Superior temporal gyrus (tissue), 1 donor: Measurements from ENCODE around the gene GLT8D1.
A peak's percentile ranks its signal among the peaks of the same experiment; 100 is the strongest.
"Not testable (repeated sequence)": the region's sequence is repeated elsewhere in the genome, so short reads cannot be mapped to it uniquely, and the experiment has no call there.

ENCODE experiments used
- DNase-seq: peaks from one replicate; pipeline ENCODE4 v3.0.0-alpha.2; 2016; ENCODE audit errors: extremely low spot score

Gene GLT8D1, protein sequence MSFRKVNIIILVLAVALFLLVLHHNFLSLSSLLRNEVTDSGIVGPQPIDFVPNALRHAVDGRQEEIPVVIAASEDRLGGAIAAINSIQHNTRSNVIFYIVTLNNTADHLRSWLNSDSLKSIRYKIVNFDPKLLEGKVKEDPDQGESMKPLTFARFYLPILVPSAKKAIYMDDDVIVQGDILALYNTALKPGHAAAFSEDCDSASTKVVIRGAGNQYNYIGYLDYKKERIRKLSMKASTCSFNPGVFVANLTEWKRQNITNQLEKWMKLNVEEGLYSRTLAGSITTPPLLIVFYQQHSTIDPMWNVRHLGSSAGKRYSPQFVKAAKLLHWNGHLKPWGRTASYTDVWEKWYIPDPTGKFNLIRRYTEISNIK

DNA sequence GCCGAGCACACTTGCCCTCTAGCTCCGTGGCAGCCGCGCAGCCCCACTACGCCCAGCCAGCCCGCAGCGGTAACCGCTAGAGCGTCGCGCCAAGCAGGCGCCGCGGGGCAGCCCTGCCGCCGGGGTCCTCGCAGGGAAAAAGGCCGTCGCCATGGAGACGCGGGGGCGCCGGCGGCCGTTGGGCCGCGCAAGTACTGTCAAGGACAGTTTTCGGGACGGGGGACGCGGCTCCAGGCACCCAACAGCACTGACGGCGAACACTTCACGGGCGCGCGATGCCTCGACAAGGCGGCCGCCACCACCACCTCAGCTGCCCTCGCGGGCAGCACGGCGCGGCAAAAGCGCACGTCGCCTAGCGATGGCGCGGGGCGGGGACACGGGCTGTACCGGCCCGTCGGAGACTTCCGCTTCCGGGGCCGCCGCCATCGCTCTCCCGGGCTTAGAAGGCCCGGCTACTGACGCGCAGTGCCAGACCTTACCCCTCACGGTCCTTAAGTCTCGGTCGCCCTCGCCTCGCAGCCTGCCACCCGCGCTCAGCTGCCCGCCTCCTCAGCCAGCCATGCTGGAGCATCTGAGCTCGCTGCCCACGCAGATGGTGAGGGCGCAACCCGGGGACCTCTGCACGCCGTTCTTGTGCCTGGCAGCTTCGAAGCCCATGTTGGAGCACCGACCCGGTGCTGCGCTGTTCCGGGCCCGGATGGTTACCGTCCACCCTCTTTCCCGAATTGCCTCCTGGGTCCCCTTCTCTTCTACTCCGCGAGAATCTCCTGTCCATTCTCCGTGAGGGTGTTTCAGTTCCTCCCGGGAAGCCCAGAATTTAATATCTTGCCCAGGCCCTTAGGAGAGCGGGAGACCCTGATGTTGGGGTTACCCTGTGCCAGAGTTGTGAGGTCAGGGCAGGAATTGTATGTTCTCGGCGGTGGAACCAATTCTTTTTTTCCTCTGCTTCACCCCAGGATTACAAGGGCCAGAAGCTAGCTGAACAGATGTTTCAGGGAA, at the start of gene GLT8D1, which contains the start of gene SPCS1:
Gene GLT8D1, minus strand, starts transcription at position 104 of the 999 bp plus-strand sequence. CDS start 5,331 bp downstream, outside the sequence.
Gene SPCS1, plus strand, starts transcription at position 419 of the 999 bp plus-strand sequence. Its CDS starts 141 bp downstream, at position 560.
- DNase-seq, result peak; percentile 90

DNA sequence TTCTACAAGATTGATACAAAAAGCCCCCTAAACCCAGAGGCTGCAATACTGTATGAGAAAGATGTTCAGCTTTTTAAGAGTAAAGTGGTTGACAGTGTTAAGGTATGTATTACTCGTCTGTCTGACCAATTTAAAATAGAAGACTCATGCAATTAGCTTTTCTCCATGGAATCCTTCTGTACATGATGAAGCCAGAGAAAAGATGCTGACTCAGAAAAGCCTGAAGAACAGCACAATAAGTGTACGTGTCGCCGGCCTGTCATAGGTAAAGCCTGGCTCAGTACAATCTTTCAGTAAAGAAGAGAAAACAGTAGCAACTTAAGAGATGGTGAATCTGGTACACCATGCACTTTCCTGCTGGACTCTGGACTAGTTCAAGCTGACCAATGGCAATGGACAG, 48.8 kb upstream of the GLT8D1 start:
- no peak for DNase-seq

DNA sequence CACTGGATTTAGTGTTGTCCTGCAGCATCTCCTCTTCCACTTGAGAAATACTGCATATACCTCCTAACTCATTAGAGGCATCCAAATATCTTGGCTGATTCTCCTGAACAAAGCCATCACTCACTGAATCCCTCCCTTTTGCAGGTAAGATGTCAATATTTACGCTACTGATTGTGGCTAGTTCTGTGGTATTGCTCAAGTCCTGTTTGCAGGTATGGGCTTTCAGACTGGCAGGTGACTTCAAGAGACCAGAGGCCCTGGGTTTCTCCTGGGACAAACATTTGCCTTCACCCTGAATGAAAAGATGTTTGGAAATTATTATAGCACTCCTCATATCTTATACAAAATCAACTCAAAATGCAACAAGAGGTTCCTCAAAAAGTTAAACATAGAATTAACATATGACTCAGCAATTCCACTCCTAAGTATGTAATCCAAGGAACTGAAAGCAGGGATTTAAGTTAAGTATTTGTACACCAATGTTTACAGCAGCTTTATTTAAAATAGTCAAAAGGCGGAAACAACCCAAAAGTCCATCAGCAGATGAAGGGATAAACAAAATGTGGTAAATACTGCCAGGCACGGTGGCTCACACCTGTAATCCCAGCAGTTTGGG, 46.6 kb upstream of the GLT8D1 start:
- no peak for DNase-seq

DNA sequence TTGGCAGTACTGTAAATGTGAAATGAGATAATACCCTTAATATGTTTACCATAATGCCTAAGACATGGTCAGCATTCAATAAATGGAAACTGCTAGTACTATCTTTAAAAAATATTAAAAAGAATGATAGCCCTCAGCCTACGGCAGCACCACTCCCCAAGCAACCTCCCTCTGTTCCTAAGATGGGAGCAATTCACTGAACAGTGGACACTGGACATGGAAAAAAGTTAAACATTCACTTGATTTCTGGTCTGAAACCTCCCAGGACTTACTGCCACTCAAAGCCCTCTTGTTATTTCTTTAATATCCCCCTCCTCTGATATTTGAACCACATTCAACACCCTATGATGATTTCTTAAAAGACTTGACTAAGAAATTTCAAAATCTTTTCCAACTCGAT, 38.1 kb upstream of the GLT8D1 start:
- no peak for DNase-seq

DNA sequence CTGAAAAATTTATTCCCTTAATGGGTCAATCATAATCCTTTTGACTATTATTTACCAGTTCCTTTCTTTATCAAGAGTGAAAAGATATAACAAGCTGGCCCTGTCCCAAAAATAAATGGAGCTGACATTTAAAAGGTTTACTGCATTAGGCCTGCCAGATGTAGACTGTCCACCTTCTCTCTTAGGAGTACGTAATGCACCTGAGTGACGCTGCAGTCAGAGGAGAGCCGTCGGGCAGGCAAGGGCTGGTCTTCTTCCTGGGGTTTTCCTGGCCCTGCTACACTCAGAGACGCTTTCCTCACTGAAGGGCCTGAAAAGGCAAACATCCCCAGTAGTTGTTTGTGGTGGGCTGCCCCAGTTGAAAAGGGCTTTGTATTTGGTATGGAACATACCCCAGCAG, 37.6 kb upstream of the GLT8D1 start:
- no peak for DNase-seq

DNA sequence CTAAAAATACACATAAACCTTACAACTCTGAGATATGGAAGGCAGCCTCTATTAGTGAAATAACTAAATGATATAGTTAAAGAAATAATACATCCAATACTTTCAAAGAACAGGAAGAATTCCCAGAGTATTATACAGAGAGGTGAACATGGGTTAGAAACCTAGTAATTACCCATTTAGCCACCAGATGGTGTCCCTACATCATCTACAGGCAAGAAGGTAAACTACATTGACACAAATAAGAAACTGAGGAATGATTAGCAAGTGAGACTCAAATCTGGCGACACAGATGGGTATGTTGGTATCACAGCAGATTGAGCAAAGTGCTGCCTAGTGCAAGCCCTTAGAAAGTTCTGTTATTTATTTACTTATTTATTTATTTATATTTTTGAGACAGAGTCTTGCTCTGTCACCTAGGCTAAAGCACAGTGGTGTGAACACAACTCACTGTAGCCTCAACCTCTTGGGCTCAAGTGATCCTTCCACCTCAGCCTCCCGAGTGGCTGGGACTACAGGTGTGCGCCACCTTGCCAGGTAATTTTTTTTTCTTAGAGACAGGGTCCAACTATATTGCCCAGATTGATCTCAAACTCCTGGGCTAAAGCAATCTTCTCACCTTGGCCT, 36.9 kb upstream of the GLT8D1 start:
- peak; percentile 49 for DNase-seq

DNA sequence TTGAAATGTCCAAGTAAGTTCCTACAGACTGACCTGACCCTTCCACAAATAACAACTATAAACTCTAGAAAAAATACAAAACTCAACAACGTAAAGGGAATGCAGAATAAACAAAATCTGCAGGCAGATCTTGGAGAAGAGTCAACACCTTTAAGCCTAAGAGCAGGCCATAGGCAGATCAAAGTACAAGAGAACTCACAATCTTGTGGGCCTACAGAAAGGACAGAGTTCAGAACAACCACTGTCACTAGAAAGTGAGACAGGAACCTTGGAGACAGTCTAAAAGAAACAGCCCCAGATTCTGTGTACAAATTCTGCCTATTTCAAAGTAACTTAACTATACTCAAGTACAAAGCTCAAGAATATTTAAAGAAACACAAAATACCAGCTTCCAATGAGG, 34.1 kb upstream of the GLT8D1 start:
- no peak for DNase-seq

DNA sequence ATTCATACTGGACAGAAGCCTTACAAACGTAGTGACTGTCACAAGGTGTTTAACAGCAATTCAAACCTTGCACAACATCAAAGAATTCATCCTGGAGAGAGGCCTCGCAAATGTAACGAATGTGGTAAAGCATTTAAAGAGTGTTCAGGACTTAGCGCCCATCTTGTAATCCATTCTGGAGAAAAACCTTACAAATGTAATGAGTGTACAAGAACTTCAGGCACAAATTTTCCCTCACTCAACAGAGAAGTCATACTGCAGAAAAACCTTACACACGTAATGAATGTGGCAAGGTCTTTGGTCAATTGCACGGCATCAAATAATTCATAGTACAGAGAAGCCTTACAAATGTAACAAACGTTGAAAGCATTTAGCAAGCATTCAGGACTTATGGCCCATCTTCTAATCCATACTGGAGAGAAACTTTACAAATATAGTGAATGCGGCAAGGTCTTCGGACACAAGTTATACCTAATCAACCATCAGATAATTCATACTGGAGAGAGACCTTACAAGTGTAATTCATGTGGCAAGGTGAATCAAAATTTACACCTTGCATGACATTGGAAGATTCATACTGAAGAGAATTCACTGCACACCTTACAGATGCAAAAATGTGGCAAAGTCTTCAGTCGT, 27.8 kb upstream of the GLT8D1 start:
- no peak for DNase-seq

DNA sequence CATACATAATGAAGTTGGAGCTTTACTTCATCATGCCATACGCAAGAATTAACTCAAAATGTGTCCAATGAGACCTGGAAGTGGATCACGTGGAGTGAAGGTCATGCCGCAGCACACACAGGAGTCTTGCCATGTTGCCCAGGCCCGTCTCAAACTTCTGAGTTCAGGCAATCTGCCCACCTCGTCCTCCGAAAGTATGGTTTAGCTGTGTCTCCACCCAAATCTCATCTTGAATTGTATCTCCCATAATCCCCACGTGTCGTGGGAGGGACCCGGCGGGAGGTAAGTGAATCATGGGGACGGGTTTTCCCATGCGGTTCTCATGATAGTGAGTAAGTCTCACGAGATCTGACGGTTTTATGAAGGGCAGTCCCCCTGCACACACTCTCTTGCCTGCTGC, 26.0 kb upstream of the GLT8D1 start:
- no peak for DNase-seq

DNA sequence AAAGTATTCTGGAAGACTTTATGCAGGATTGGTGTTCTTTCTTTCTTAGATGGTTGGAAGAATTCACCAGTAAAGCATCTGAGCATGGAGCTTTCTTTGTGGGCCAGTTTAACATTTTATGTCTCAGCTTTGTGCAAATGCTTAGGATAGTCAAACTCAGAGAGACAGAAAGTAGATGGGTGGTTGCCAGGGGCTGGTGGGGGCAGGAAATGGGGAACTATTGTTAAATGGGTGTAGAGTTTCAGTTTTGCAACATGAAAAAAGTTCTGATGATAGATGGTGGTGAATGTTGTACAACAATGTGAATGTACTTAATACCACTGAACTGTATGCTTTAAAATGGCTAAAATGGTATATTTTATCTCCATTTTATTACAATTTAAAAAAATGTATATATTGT, 25.1 kb upstream of the GLT8D1 start:
- no peak for DNase-seq

DNA sequence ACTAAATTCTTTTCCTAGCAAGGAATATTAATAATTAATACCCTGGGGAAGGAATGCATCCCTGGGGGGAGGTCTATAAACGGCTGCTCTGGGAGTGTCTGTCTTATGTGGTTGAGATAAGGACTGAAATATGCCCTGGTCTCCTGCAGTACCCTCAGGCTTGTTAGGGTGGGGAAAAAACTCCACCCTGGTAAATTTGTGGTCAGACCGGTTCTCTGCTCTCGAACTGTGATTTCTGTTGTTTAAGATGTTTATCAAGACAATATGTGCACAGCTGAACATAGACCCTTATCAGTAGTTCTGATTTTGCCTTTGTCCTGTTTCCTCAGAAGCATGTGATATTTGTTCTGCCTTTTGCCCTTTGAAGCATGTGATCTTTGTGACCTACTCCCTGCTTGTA, 23.2 kb upstream of the GLT8D1 start:
- not testable (repeated sequence) for DNase-seq

DNA sequence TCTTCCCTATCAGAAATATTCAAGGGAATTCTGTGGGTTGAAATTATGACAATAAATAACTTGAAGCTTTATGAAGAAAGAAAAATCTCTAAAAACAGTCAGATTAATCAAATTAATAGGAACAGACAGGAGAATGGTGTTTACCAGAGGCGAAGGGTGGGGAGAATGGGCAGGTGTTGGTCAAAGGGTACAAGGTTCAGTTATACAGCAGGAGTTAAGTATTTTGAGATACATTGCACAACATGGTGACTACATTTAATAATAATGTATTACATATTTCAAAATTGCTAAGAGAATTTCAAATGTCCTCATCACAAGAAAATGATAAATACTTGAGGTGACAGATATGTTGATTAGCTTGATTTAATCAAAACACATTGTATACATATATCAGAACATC, 18.9 kb upstream of the GLT8D1 start:
- DNase-seq, result no peak

DNA sequence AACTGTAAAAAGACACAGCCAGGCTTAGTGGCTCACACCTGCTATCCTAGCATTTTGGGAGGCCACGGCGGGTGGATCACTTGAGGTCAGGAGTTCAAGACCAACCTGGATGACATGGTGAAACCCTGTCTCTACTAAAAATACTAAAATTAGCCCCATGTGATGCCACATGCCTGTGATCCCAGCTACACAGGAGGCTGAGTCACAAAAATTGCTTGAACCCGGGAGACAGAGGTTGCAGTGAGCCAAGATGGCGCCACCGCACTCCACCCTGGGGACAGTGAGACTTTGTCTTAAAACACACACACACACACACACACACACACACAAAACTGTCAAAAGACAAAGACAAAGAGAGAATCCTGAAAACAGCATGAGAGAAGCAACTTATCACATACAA, 18.3 kb upstream of the GLT8D1 start:
- no peak for DNase-seq

DNA sequence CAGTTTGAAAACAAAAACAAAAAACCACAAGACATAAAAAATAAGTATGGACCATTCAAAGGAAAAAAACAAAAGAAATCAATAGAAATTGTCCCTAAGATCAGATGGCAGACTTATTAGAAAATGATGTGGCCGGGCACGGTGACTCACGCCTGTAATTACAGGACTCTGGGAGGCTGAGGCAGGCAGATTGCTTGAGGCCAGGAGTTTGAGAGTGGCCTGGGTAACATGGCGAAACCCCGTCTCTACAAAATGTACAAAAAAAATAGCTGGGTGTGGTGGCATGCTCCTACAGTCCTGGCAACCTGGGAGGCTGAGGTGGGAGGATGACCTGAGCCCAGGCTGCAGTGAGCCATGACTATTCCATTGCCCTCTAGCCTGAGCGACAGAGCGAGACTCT, 16.9 kb upstream of the GLT8D1 start:
- no peak for DNase-seq

DNA sequence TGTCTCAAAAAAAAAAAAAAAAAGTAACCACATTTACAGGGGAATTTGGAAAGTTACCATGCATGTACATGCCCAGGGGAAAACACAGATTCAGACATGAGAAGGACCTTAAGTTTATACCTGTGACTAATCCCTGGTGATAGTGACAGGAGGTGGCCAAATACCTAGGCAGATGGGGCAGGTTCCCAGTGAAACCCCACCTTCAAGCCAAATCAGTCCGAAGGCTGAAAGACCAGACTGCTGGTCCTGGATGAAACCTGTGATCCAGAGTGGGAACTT, 16.1 kb upstream of the GLT8D1 start:
- no peak for DNase-seq

DNA sequence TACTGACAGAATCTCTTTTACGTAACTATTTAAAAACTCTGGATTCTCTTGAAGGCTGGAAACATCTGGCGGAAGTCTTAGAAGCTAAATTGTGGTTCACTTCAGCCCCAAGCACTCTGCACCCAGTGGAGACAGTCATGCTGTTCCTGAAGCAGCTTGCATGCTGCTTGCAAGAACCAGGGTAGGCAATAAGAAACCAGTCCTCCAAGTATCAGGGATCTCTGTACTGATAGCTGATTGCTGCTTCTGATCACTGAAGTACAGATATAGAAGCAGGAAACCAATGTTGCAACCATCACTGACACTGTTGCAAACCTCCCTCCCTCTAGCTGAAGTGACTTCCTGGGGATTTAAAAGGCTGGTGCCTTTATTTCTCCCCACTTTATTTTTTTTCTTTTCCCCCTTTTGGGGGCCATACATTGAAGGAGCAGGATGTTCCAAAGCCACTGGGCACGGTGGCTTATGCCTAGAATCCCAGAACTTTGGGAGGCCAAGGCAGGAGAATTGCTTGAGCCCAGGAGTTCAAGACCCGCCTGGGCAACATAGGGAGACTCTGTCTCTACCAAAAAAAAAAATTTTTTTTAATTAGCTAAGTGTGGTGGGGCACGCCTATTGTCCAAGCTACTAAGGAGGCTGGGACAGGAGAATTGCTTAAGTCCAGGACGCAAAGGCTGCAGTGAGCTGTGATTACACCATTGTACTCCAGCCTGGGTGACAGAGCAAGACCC, 15.6 kb upstream of the GLT8D1 start:
- DNase-seq, result no peak

DNA sequence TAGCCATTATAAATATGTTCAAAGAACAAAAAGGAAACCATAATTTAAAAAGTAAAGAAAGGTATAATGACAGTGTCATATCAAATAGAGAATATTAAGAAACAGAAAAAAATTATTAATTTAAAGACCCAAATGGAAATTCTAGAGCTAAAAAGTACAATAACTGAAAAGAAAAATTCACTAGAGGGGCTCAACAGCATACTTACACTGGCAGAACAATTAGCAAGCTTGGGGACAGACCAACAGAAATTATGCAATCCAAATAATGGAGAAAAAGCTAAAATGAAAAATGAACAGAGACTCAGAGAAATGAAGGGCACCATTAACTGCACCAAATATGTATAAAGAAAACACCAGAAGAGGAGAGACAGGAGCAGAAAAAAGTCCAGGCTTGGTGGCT, 14.0 kb upstream of the GLT8D1 start:
- no peak for DNase-seq

DNA sequence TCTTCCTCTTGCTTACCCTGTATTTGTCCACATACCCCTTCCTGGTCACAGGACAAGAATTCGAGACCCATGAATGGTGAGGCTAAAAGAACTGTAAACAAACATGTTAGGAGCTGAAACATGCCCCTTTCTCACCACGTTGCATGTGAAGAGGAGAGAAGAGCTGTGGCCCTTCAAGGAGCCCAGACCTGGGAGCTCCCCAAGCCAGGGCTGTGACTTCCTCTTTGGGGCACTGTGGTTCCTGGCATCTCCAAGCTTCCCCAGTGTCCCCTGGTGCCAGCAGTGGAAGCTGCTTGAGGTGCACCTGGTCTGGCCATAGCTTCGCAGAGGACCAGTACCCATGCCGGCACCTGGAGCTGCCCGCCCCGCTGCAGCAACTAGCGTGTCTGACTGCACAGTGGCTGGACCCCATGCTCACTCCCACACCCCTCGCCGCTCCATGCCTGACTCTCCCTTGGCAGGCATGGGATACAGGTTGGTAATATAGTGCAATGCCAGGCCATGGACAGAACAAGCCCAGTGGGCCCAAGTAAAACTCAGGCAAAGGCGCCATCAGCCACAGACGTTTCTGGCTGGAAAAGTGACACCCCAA, 10.2 kb upstream of the GLT8D1 start:
- no peak for DNase-seq

DNA sequence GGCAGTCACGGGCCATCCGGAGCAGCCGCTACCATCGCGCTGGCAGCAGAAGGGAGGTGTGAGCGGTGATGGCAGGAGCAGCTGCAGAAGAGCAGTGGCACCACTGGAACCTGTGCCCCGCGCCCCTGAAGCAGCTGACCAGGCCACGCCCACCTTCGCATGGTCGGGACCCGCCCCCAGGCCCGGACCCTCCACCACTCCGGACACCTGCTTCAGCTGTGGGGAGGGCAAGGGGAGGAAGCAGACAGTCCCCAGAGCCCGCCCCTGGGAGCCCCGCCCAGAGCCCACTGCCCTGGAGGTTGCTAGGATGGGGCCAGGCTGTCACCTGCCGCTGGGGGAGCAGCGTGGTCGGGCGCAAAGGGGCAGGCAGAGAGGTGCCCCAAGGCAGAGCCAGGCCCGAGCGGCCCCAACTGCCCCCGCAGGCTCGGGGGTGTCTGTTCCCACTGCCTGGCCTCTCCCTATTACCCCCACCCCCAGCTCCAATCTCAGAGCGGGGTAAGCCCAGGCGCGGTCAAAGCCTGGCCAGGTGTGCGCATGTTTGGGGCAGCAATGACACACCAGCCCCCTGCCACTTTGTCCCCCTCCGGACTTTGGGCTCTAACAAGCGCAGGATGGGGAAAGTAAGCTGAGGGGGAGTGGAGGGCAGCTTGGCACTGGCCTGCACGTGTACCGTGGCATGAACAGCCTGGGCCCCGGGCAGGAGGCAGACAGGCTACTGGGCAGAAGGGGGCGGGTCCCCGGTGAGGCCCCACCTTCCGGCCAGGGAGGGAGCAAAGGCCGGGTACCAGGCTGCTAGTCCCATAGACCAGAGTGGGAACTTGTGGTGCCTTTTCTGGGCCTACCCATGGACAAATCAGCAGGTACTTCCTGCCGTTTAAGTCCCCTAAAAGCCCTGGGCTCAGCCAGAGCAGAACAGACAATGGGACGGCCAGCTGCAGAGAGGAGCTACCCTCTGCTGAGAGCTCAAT, 9.0 kb upstream of the GLT8D1 start:
- DNase-seq, result no peak
